H1 (cell line): Measurements from ENCODE around the gene NUSAP1. TPM values are rescaled to one million over a fixed set of nuclear protein-coding genes. Genes with fewer than 3 reads are reported as not detected.

Experiments used
- CBX5 ChIP-seq: fragments of 300-800, 300-1000 bp; sonication (generic); IDR thresholded peaks from 2 replicates; pipeline ENCODE4 v1.7.1; 2016; ENCODE audit warnings: antibody characterized with exemption, low read length, low read depth
- CHD1 ChIP-seq: IDR thresholded peaks from 2 replicates; pipeline ENCODE4 v1.6.1; 2012; ENCODE audit warnings: low read depth, low read length, improper control_type of control experiment
- CHD2 ChIP-seq: IDR thresholded peaks from 2 replicates; pipeline ENCODE4 v1.6.1; 2012; ENCODE audit warnings: low read length, improper control_type of control experiment
- CREB1 ChIP-seq: IDR thresholded peaks from 2 replicates; pipeline ENCODE4 v1.6.1; 2012; ENCODE audit warnings: inconsistent platforms
- EP300 ChIP-seq, 2 experiments: IDR thresholded peaks; 1 replicate in 1 of 2; 2 replicates in 1 of 2; pipeline ENCODE4 v1.6.1; 2011 to 2012; ENCODE audit warnings: low read depth in 2 of 2, low read length in 2 of 2, mild to moderate bottlenecking in 2 of 2, borderline replicate concordance in 1 of 2, inconsistent platforms in 1 of 2, moderate library complexity in 1 of 2
- HDAC2 ChIP-seq, 2 experiments: fragments of 300-600 bp in 1 of 2; sonication (generic) in 1 of 2; IDR thresholded peaks; 2 replicates each; pipeline ENCODE4 v1.6.1; 2011 to 2012; ENCODE audit warnings: low read depth in 2 of 2, low read length in 2 of 2, mild to moderate bottlenecking in 2 of 2, moderate library complexity in 2 of 2, borderline replicate concordance in 1 of 2, inconsistent platforms in 1 of 2
- KDM1A ChIP-seq: fragments of 200-600, 300-600 bp; sonication (generic); IDR thresholded peaks from 2 replicates; pipeline ENCODE4 v1.7.1; 2016; ENCODE audit warnings: mild to moderate bottlenecking, low read length, borderline replicate concordance
- KDM4A ChIP-seq: IDR thresholded peaks from one replicate; pipeline ENCODE4 v1.7.1; 2012; ENCODE audit warnings: low read depth, mild to moderate bottlenecking, moderate library complexity, low read length, inconsistent platforms; ENCODE audit not compliant: severe bottlenecking
- KDM5A ChIP-seq: fragments of 200-600 bp; IDR thresholded peaks from 2 replicates; pipeline ENCODE4 v1.7.1; 2012; ENCODE audit warnings: mild to moderate bottlenecking, low read length, inconsistent platforms, mixed read lengths
- PHF8 ChIP-seq: fragments of 200-600 bp; sonication (generic); conservative IDR thresholded peaks from 2 replicates; pipeline ENCODE4 v1.7.1; 2012; ENCODE audit warnings: low read depth, mild to moderate bottlenecking, inconsistent platforms, low read length, moderate library complexity
- POLR2A ChIP-seq, 2 experiments: IDR thresholded peaks; 1 replicate in 1 of 2; 2 replicates in 1 of 2; pipeline ENCODE4 v1.6.1; 2011; ENCODE audit warnings: low read depth in 2 of 2, low read length in 2 of 2, mild to moderate bottlenecking in 2 of 2; ENCODE audit errors: control extremely low read depth in 1 of 2
- POLR2AphosphoS5 ChIP-seq: IDR thresholded peaks from 2 replicates; pipeline ENCODE4 v1.6.1; 2011; ENCODE audit warnings: low read depth, low read length
- POU5F1 ChIP-seq: IDR thresholded peaks from 2 replicates; pipeline ENCODE4 v1.6.1; 2011; ENCODE audit warnings: low read depth, mild to moderate bottlenecking, low read length, moderate library complexity
- RBBP5 ChIP-seq: IDR thresholded peaks from 2 replicates; pipeline ENCODE4 v1.7.1; 2012; ENCODE audit warnings: low read depth, mild to moderate bottlenecking, inconsistent platforms, low read length, moderate library complexity, borderline replicate concordance
- SUZ12 ChIP-seq: fragments of 200-600 bp; sonication (generic); IDR thresholded peaks from 2 replicates; pipeline ENCODE4 v1.6.1; 2012; ENCODE audit warnings: mild to moderate bottlenecking, inconsistent platforms, low read length, moderate library complexity, mixed read lengths
- TAF7 ChIP-seq: optimal IDR thresholded peaks from 2 replicates; pipeline ENCODE3; 2011; ENCODE audit warnings: low read depth, mild to moderate bottlenecking, inconsistent platforms, low read length, moderate library complexity, borderline replicate concordance
- polyA plus RNA-seq, 7 experiments: library from polyadenylated mRNA; depleted of rRNA in 3 of 7; stranded (reverse) in 5 of 7; unstranded in 2 of 7; fragments of >200 nt in 5 of 7; fragments of 200-250 nt in 2 of 7; gene quantifications; 1 replicate in 5 of 7; 2 replicates in 1 of 7; 4 replicates in 1 of 7; pipeline versions ENCODE4 v1.2.1 to v1.2.3, GENCODE V29; 2011 to 2013; ENCODE audit warnings: missing spikeins in 2 of 7, mixed read lengths in 2 of 7
- total RNA-seq: library from RNA; stranded (reverse); fragmentation: NEBNext Ultra II Directional; extraction: Animal tissue kit (Norgen Biotek cat#: 25700); gene quantifications from 2 replicates; pipeline ENCODE4 v1.2.1, GENCODE V29; 2021
- TF ChIP-seq, protein P1 (sequence below): IDR thresholded peaks from 2 replicates; pipeline ENCODE4 v1.6.1; 2011; ENCODE audit warnings: low read length, improper control_type of control experiment
- TF ChIP-seq, protein P2 (sequence below): IDR thresholded peaks from 2 replicates; pipeline ENCODE4 v1.6.1; 2011; ENCODE audit warnings: low read depth, mild to moderate bottlenecking, low read length; ENCODE audit not compliant: insufficient read depth
- TF ChIP-seq, protein P3 (sequence below): IDR thresholded peaks from 2 replicates; pipeline ENCODE4 v1.6.1; 2012; ENCODE audit warnings: inconsistent platforms

Gene NUSAP1
- total and polyA plus RNA-seq, 2 of the 8 experiments (the other 6 are each of a cell fraction or from before 2014, with no cell fraction given): 60.8 to 144 TPM

- TF ChIP-seq EP300 (IDR thresholded peaks at IDR 0.05; ENCODE audit: borderline replicate concordance in 1 of 2, low read depth in 2 of 2, low read length in 2 of 2): peak in 1 of 2 experiments; percentile 70; a peak in 1 of 3 replicates
- TF ChIP-seq POLR2A (IDR thresholded peaks at IDR 0.05; ENCODE audit: control extremely low read depth in 1 of 2, low read depth in 2 of 2, low read length in 2 of 2): peak; percentile 38 to 53; a peak in 2 of 3 replicates
- peak; percentile 91 for TF ChIP-seq PHF8
- TF ChIP-seq, protein P1, sequence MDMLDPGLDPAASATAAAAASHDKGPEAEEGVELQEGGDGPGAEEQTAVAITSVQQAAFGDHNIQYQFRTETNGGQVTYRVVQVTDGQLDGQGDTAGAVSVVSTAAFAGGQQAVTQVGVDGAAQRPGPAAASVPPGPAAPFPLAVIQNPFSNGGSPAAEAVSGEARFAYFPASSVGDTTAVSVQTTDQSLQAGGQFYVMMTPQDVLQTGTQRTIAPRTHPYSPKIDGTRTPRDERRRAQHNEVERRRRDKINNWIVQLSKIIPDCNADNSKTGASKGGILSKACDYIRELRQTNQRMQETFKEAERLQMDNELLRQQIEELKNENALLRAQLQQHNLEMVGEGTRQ: peak; percentile 33
- TF ChIP-seq CREB1: peak; percentile 85
- TF ChIP-seq KDM5A: no peak
- TF ChIP-seq POU5F1: no peak
- TF ChIP-seq CHD1: no peak
- TF ChIP-seq CHD2: no peak
- TF ChIP-seq KDM1A: no peak
- peak; percentile 64 for TF ChIP-seq POLR2AphosphoS5
- peak; percentile 91 for TF ChIP-seq KDM4A
- TF ChIP-seq, protein P2, sequence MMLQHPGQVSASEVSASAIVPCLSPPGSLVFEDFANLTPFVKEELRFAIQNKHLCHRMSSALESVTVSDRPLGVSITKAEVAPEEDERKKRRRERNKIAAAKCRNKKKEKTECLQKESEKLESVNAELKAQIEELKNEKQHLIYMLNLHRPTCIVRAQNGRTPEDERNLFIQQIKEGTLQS: peak; percentile 35; the same call in 1 of the 2 replicates
- no peak for TF ChIP-seq SUZ12
- TF ChIP-seq HDAC2 (IDR thresholded peaks at IDR 0.05; ENCODE audit: borderline replicate concordance in 1 of 2, low read depth in 2 of 2, low read length in 2 of 2): peak in 1 of 2 experiments; percentile 90; a peak in 2 of 4 replicates
- TF ChIP-seq, protein P3, sequence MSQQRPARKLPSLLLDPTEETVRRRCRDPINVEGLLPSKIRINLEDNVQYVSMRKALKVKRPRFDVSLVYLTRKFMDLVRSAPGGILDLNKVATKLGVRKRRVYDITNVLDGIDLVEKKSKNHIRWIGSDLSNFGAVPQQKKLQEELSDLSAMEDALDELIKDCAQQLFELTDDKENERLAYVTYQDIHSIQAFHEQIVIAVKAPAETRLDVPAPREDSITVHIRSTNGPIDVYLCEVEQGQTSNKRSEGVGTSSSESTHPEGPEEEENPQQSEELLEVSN: peak; percentile 49; the same call in 1 of the 2 replicates
- no peak for TF ChIP-seq CBX5
- peak; percentile 86 for TF ChIP-seq TAF7
- TF ChIP-seq RBBP5: peak; percentile 80
Measured at GRCh38 chr15:41416742-41417417, 84.2 kb downstream of the NUSAP1 start, which contains the start of gene RTF1 (continued).
